Measurements from ENCODE around the gene PGGHG. TPM values are rescaled to one million over a fixed set of nuclear protein-coding genes. Genes with fewer than 3 reads are reported as not detected.

The PGGHG gene
- polyA plus RNA-seq, 3 donors = 1.6 to 82.9 (median 2.1) TPM

- Histone ChIP-seq H3K4me1 (ENCODE audit: control insufficient read depth in 1 of 2, insufficient read depth in 2 of 2, low read length in 2 of 2) (peaks cover 16 to 19% of the 10 kb centered on the region in 2 donors), H3K27me3 (ENCODE audit: control insufficient read depth in 2 of 2, insufficient read depth in 2 of 2, low read length in 2 of 2) (peaks cover 0 to 2% of the 10 kb centered on the region in 2 donors), H3K9me3 (replicated peaks in 1 of 2; ENCODE audit: control insufficient read depth in 1 of 2, insufficient read depth in 1 of 2, low read length in 2 of 2) (no peaks in the 10 kb centered on the region), H2AFZ (ENCODE audit: insufficient read depth, low read depth, low read length, poor library complexity, severe bottlenecking) (no peak overlapping the region), H3K79me2 (ENCODE audit: insufficient read depth, low read length) (no peaks in the 10 kb centered on the region), H3K4me2 (replicated peaks; ENCODE audit: extremely low read depth, low read length, poor library complexity, severe bottlenecking) (no peak overlapping the region), H4K20me1 (ENCODE audit: insufficient read depth, low read length) (no peaks in the 10 kb centered on the region), H3K9ac (ENCODE audit: insufficient read depth, low read length, poor library complexity, severe bottlenecking) (no peak overlapping the region), H3K27ac (ENCODE audit: low read depth in 1 of 2, low read length in 2 of 2) (no peak overlapping the region), H3K4me3 (replicated peaks in 1 of 3; ENCODE audit: low read depth in 2 of 3, low read length in 3 of 3) (no peak overlapping the region), H3K36me3 (replicated peaks in 1 of 2; ENCODE audit: control insufficient read depth in 1 of 2, insufficient read depth in 2 of 2, low read length in 2 of 2) (no peaks in the 10 kb centered on the region)
- Mint-ChIP-seq H3K9me3 (peaks cover 0 to 2% (median 0%) of the 10 kb centered on the region in 7 donors), H3K27ac (no peak overlapping the region), H3K4me1 (peaks cover 13% of the 10 kb centered on the region), H3K27me3 (ENCODE audit: low read depth in 3 of 3) (peaks cover 9 to 43% (median 15%) of the 10 kb centered on the region in 3 donors), H3K4me3 (no peak overlapping the region), H3K36me3 (peaks cover 5 to 10% of the 10 kb centered on the region in 2 donors)
- TF ChIP-seq CTCF (IDR thresholded peaks at IDR 0.05) = no peak
- DNase-seq = no peak
- intact Hi-C loops (cut with micrococcal nuclease) = no loop called here
- 93% methylated on average over 6 of the region's 18 CpGs for WGBS (ENCODE audit: insufficient coverage)
Observed at GRCh38 chr11:293271-293851, 4.4 kb downstream of the PGGHG start.

GRCh38 chr11:293852-294661 lies 5.1 kb downstream of the PGGHG start:
- H3K4me1 ChIP-seq (ENCODE audit: control insufficient read depth in 1 of 2, insufficient read depth in 2 of 2, low read length in 2 of 2) = peaks cover 15% of the 10 kb centered on the region in 2 donors
- H3K4me3 ChIP-seq (replicated peaks in 1 of 3; ENCODE audit: low read depth in 2 of 3, low read length in 3 of 3) = no peak overlapping the region
- intact Hi-C loops (cut with micrococcal nuclease) = no loop called here
- no peak overlapping the region for H3K9ac ChIP-seq (ENCODE audit: insufficient read depth, low read length, poor library complexity, severe bottlenecking)
- H3K4me2 ChIP-seq (replicated peaks; ENCODE audit: extremely low read depth, low read length, poor library complexity, severe bottlenecking) = no peak overlapping the region
- H3K36me3 ChIP-seq (replicated peaks in 1 of 2; ENCODE audit: control insufficient read depth in 1 of 2, insufficient read depth in 2 of 2, low read length in 2 of 2) = no peaks in the 10 kb centered on the region
- WGBS (ENCODE audit: insufficient coverage) = 92% methylated on average over 27 of the region's 27 CpGs
- no peaks in the 10 kb centered on the region for H4K20me1 ChIP-seq (ENCODE audit: insufficient read depth, low read length)
- H3K9me3 Mint-ChIP-seq = peaks cover 0 to 2% (median 0%) of the 10 kb centered on the region in 7 donors
- DNase-seq = peak in 1 of 3 donors; percentile 26
- H3K4me3 Mint-ChIP-seq = no peak overlapping the region
- H3K27me3 Mint-ChIP-seq (ENCODE audit: low read depth in 3 of 3) = peaks cover 8 to 45% (median 15%) of the 10 kb centered on the region in 3 donors
- H3K27ac Mint-ChIP-seq = no peak overlapping the region
- H3K4me1 Mint-ChIP-seq = peaks cover 13% of the 10 kb centered on the region
- TF ChIP-seq CTCF (IDR thresholded peaks at IDR 0.05) = no peak
- no peak overlapping the region for H3K27ac ChIP-seq (ENCODE audit: low read depth in 1 of 2, low read length in 2 of 2)
- H3K36me3 Mint-ChIP-seq = peaks cover 5 to 10% of the 10 kb centered on the region in 2 donors
- no peak overlapping the region for H2AFZ ChIP-seq (ENCODE audit: insufficient read depth, low read depth, low read length, poor library complexity, severe bottlenecking)
- no peaks in the 10 kb centered on the region for H3K9me3 ChIP-seq (replicated peaks in 1 of 2; ENCODE audit: control insufficient read depth in 1 of 2, insufficient read depth in 1 of 2, low read length in 2 of 2)
- H3K27me3 ChIP-seq (ENCODE audit: control insufficient read depth in 2 of 2, insufficient read depth in 2 of 2, low read length in 2 of 2) = no peaks in the 10 kb centered on the region
- H3K79me2 ChIP-seq (ENCODE audit: insufficient read depth, low read length) = no peaks in the 10 kb centered on the region

All from CD14-positive monocyte (primary cell).